Liver (tissue), 9 donors: ENCODE measurements around the gene CNP. TPM values are rescaled to one million over a fixed set of nuclear protein-coding genes. Genes with fewer than 3 reads are reported as not detected.
A peak's percentile ranks its signal among the peaks of the same experiment; 100 is the strongest.

Experiments used
- DNase-seq: peaks from one replicate; pipeline ENCODE4 v3.0.0-alpha.2; 2017; ENCODE audit warnings: low spot score
- H3K27ac ChIP-seq, 2 donors: one replicate each; pipeline ENCODE4 v1.7.0; 2013; ENCODE audit warnings: inconsistent platforms in 2 of 2, low read length in 2 of 2, control low read depth in 1 of 2, low read depth in 1 of 2, mild to moderate bottlenecking in 1 of 2
- H3K27me3 ChIP-seq, 4 donors: one replicate each; pipeline versions ENCODE4 v1.6.1 to v1.7.0; 2013; ENCODE audit warnings: low read length in 3 of 4, inconsistent platforms in 1 of 4, mild to moderate bottlenecking in 1 of 4, moderate library complexity in 1 of 4; ENCODE audit not compliant: control insufficient read depth in 4 of 4, insufficient read depth in 4 of 4
- H3K36me3 ChIP-seq, 4 donors: one replicate each; pipeline versions ENCODE4 v1.6.1 to v1.7.0; 2013; ENCODE audit warnings: low read length in 3 of 4, mild to moderate bottlenecking in 3 of 4, low read depth in 1 of 4, moderate library complexity in 1 of 4; ENCODE audit not compliant: control insufficient read depth in 4 of 4, insufficient read depth in 3 of 4
- H3K4me1 ChIP-seq, 4 donors: one replicate each; pipeline versions ENCODE4 v1.6.1 to v1.7.0; 2013; ENCODE audit warnings: low read length in 3 of 4, mild to moderate bottlenecking in 3 of 4, moderate library complexity in 1 of 4; ENCODE audit not compliant: control insufficient read depth in 4 of 4, insufficient read depth in 4 of 4
- H3K4me3 ChIP-seq, 3 donors: one replicate each; pipeline versions ENCODE4 v1.6.1 to v1.7.0; 2013; ENCODE audit warnings: low read length in 3 of 3, control low read depth in 1 of 3, low read depth in 1 of 3, mild to moderate bottlenecking in 1 of 3
- H3K9ac ChIP-seq, 2 donors: one replicate each; pipeline ENCODE4 v1.7.0; 2013; ENCODE audit warnings: low read length in 2 of 2, mild to moderate bottlenecking in 2 of 2, moderate library complexity in 2 of 2, control low read depth in 1 of 2, low read depth in 1 of 2
- H3K9me3 ChIP-seq, 4 donors: one replicate each; pipeline versions ENCODE4 v1.6.1 to v1.7.0; 2013; ENCODE audit warnings: low read length in 3 of 4; ENCODE audit not compliant: control insufficient read depth in 4 of 4
- ATF3 ChIP-seq: IDR thresholded peaks from 2 replicates; pipeline ENCODE4 v1.6.1; 2016; ENCODE audit warnings: antibody characterized with exemption
- CTCF ChIP-seq: fragments of 150-350 bp; IDR thresholded peaks from 2 replicates; pipeline ENCODE4 v1.5.1; 2017; ENCODE audit warnings: improper control_type of control experiment, low read depth, low read length; ENCODE audit not compliant: missing input control
- EGR1 ChIP-seq, 2 donors: IDR thresholded peaks; 2 replicates each; pipeline ENCODE4 v1.6.1; 2016 to 2018; ENCODE audit warnings: antibody characterized with exemption in 2 of 2, low read depth in 2 of 2
- FOXA1 ChIP-seq: IDR thresholded peaks from 2 replicates; pipeline ENCODE4 v1.6.1; 2016; ENCODE audit warnings: antibody characterized with exemption
- FOXA2 ChIP-seq: IDR thresholded peaks from 2 replicates; pipeline ENCODE4 v1.6.1; 2016; ENCODE audit warnings: antibody characterized with exemption
- GABPA ChIP-seq, 2 donors: IDR thresholded peaks in 1 of 2; conservative IDR thresholded peaks in 1 of 2; 2 replicates each; pipeline ENCODE4 v1.6.1; 2016; ENCODE audit warnings: antibody characterized with exemption in 2 of 2, mild to moderate bottlenecking in 1 of 2, moderate library complexity in 1 of 2
- HNF4G ChIP-seq: IDR thresholded peaks from 2 replicates; pipeline ENCODE4 v1.6.1; 2016; ENCODE audit warnings: antibody characterized with exemption
- JUND ChIP-seq, 2 donors: IDR thresholded peaks; 2 replicates each; pipeline ENCODE4 v1.6.1; 2016; ENCODE audit warnings: antibody characterized with exemption in 2 of 2
- RAD21 ChIP-seq, 2 donors: IDR thresholded peaks; 2 replicates each; pipeline ENCODE4 v1.6.1; 2016; ENCODE audit warnings: antibody characterized with exemption in 2 of 2, mild to moderate bottlenecking in 2 of 2
- SP1 ChIP-seq: IDR thresholded peaks from 2 replicates; pipeline ENCODE4 v1.6.1; 2018; ENCODE audit warnings: antibody characterized with exemption, mild to moderate bottlenecking
- TAF1 ChIP-seq: conservative IDR thresholded peaks from 2 replicates; pipeline ENCODE4 v1.6.1; 2016; ENCODE audit warnings: antibody characterized with exemption, mild to moderate bottlenecking
- WGBS: extraction: QIAGEN DNeasy Blood & Tissue Kit; methylation state at CpG from one replicate; pipeline ENCODE4 v1.1.7; 2013; 5-methylcytosine and 5-hydroxymethylcytosine counted together
- polyA plus RNA-seq, 2 donors: library from polyadenylated mRNA; stranded (reverse) in 1 of 2; unstranded in 1 of 2; fragments of 200-250 nt in 1 of 2; fragments of >200 nt in 1 of 2; fragmentation: Nextera tagmentation in 1 of 2; extraction: Ambion mirVana in 1 of 2; gene quantifications; one replicate each; pipeline versions ENCODE4 v1.2.1 to v1.2.3, GENCODE V29; 2013 to 2015
- total RNA-seq, 2 donors: library from RNA; depleted of rRNA; stranded (reverse); fragments of >200 nt; gene quantifications; one replicate each; pipeline ENCODE4 v1.2.3, GENCODE V29; 2014
- donor health status: healthy.
- donor health status: healthy.
- donor health status: healthy.
- donor health status: healthy.
- donor health status: healthy.

CNP gene
- total and polyA plus RNA-seq, 4 donors = 25.3 to 38.3 (median 30.2) TPM

- 87% methylated on average over 6 of the region's 6 CpGs for WGBS
- no peaks in the 10 kb centered on the region for H3K27me3 ChIP-seq
- no peak overlapping the region for H3K27ac ChIP-seq
- H3K4me1 ChIP-seq = peaks cover 0 to 5% (median 0%) of the 10 kb centered on the region in 4 donors
- DNase-seq = no peak
- no peak for TF ChIP-seq JUND (IDR thresholded peaks at IDR 0.05)
- H3K9ac ChIP-seq = no peak overlapping the region
- no peaks in the 10 kb centered on the region for H3K36me3 ChIP-seq
- H3K4me3 ChIP-seq = no peak overlapping the region
- no peaks in the 10 kb centered on the region for H3K9me3 ChIP-seq
Measured at GRCh38 chr17:41957869-41958439, 8.6 kb upstream of the CNP start.

- H3K4me1 ChIP-seq = peaks cover 0 to 5% (median 0%) of the 10 kb centered on the region in 4 donors
- H3K9me3 ChIP-seq = no peaks in the 10 kb centered on the region
- H3K27me3 ChIP-seq = no peaks in the 10 kb centered on the region
- WGBS = 83% methylated on average over 2 of the region's 2 CpGs
- DNase-seq = no peak
- H3K27ac ChIP-seq = no peak overlapping the region
- TF ChIP-seq GABPA (IDR thresholded peaks at IDR 0.05 in 1 of 2, conservative IDR thresholded peaks at IDR 0.05 in 1 of 2) (no peak), CTCF (no peak), FOXA2 (no peak), ATF3 (no peak), EGR1 (IDR thresholded peaks at IDR 0.05; ENCODE audit: low read depth in 2 of 2) (no peak)
- H3K4me3 ChIP-seq = no peak overlapping the region
- no peak overlapping the region for H3K9ac ChIP-seq
- H3K36me3 ChIP-seq = no peaks in the 10 kb centered on the region
Measured at GRCh38 chr17:41959030-41959335, 7.6 kb upstream of the CNP start.

- TF ChIP-seq HNF4G (no peak), RAD21 (IDR thresholded peaks at IDR 0.05) (peak; percentile 84 to 88), SP1 (no peak), EGR1 (IDR thresholded peaks at IDR 0.05; ENCODE audit: low read depth in 2 of 2) (no peak), GABPA (IDR thresholded peaks at IDR 0.05 in 1 of 2, conservative IDR thresholded peaks at IDR 0.05 in 1 of 2) (no peak), TAF1 (no peak), CTCF (peak; percentile 61), FOXA1 (no peak), FOXA2 (no peak)
- H3K36me3 ChIP-seq = no peaks in the 10 kb centered on the region
- no peaks in the 10 kb centered on the region for H3K27me3 ChIP-seq
- DNase-seq = no peak
- H3K4me1 ChIP-seq = peaks cover 0 to 5% (median 0%) of the 10 kb centered on the region in 4 donors
- no peak overlapping the region for H3K27ac ChIP-seq
- no peaks in the 10 kb centered on the region for H3K9me3 ChIP-seq
- no peak overlapping the region for H3K9ac ChIP-seq
- 65% methylated on average over 17 of the region's 17 CpGs for WGBS
- H3K4me3 ChIP-seq = no peak overlapping the region
Measured at GRCh38 chr17:41959336-41960095, 7.1 kb upstream of the CNP start.
